LNCaP clone FGC (cell line): Measurements from ENCODE around the gene BMAL1.
"Not testable (repeated sequence)": the region's sequence is repeated elsewhere in the genome, so short reads cannot be mapped to it uniquely, and the experiment has no call there.

Source experiments
- DNase-seq: peaks from one replicate; pipeline ENCODE4 v3.0.0-alpha.2; 2011; ENCODE audit warnings: low read depth
- H3K4me3 ChIP-seq: 2 replicates; pipeline ENCODE4 v1.5.1; 2011; ENCODE audit warnings: mild to moderate bottlenecking, low read depth, low read length, control low read depth
- TF ChIP-seq, protein P1 (sequence below): IDR thresholded peaks from 2 replicates; pipeline ENCODE4 v1.5.1; 2012; ENCODE audit warnings: mild to moderate bottlenecking; ENCODE audit not compliant: control insufficient read depth, insufficient read depth; ENCODE audit errors: extremely low read depth

Gene BMAL1

DNA sequence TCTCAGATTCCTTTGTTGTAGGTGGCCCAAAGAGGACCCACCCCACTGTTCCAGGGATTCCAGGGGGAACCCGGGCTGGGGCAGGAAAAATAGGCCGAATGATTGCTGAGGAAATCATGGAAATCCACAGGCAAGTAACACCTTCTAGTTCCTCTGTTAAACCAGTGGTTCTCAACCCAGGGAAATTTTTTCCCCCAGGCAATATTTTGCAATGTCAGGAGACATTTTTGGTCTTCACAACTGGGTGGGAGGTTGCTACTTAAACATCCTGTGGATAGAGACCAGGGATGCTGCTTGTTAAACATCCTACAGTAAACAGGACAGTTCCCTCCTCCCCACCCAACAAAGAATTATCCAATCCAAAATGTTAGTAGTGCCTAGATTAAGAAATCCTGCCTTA is 100.7 kb downstream of the BMAL1 start:
- DNase-seq = no peak
- TF ChIP-seq, protein P1, sequence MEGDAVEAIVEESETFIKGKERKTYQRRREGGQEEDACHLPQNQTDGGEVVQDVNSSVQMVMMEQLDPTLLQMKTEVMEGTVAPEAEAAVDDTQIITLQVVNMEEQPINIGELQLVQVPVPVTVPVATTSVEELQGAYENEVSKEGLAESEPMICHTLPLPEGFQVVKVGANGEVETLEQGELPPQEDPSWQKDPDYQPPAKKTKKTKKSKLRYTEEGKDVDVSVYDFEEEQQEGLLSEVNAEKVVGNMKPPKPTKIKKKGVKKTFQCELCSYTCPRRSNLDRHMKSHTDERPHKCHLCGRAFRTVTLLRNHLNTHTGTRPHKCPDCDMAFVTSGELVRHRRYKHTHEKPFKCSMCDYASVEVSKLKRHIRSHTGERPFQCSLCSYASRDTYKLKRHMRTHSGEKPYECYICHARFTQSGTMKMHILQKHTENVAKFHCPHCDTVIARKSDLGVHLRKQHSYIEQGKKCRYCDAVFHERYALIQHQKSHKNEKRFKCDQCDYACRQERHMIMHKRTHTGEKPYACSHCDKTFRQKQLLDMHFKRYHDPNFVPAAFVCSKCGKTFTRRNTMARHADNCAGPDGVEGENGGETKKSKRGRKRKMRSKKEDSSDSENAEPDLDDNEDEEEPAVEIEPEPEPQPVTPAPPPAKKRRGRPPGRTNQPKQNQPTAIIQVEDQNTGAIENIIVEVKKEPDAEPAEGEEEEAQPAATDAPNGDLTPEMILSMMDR = no peak
- H3K4me3 ChIP-seq = no peak overlapping the region

DNA sequence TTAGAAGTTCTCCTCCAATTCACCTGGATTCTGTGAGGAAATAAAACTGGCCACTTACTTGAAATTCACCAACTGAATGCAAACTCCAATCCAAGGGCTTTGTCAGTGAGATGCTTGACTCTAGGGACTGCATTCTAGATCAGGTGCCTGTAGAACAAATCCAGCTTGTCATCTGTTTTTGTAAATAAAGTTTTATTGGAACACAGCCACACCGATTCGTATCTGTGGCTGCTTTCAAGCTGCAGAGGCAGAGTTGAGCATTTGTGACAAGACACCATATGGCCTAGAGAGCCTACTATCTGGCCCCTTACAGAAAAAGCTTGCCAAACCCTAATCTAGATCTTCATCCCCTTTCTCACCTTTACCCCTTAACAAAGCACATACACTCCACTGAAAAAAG is 103.1 kb downstream of the BMAL1 start:
- TF ChIP-seq, protein P1 = no peak

DNA sequence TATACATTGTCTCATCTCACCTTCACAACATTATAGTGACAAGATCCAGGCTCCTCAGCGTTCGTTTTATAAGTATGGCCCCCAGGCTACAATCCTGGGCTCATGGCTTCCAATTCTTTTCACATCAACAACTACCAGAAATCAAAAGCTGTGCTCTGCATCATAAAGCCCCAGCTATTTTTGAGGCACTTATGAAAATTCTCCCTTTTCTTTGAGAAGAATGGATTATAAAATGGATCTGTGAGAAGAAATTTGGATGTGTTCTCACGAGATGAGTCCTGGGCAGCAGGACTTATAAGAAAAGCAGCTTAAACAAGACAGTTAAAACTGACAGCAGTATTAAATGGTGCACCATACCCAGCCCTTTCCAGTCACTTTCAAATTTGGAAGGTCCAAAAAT is 105.2 kb downstream of the BMAL1 start:
- TF ChIP-seq, protein P1 = no peak
- no peak for DNase-seq
- no peak overlapping the region for H3K4me3 ChIP-seq

More for the DNA sequence above, 103.1 kb downstream of the BMAL1 start:
- no peak for DNase-seq
- H3K4me3 ChIP-seq = no peak overlapping the region

DNA sequence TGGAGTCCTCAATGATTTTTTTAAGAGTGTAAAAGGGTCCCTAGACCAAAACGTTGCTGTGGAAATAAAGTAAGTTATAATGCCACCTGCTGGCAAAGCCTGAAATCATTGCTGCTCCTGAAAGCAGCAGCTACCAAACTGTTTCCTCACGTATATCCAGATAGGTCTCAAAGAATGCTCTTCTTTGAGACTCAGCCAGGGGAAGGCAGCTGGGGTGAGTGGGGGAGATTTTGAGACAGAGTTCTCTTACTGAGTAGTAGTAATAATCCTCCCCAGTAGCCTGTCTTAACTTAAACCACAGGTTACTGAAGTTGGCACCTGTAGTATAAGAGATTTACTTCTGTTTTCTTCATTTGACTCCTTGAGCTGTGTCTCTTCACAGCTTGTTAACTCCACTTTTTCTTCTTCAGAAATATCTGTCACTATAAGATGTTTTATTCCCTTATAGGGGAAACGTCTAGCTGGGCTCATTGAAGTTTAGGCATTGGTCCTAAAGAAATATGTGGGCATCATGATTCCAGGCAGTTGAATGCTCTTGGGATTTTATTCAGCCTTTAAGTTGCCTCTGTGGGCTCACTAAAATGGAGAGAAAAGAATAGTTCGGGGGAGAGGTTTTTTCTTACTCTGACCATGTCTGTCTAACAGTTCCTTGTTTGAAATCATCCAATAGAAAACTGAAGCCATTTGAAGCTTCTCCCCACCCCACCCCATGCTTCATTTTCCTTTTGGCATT is 107.5 kb downstream of the BMAL1 start:
- no peak overlapping the region for H3K4me3 ChIP-seq
- peak; percentile 3 for DNase-seq
- TF ChIP-seq, protein P1 = peak; percentile 77

DNA sequence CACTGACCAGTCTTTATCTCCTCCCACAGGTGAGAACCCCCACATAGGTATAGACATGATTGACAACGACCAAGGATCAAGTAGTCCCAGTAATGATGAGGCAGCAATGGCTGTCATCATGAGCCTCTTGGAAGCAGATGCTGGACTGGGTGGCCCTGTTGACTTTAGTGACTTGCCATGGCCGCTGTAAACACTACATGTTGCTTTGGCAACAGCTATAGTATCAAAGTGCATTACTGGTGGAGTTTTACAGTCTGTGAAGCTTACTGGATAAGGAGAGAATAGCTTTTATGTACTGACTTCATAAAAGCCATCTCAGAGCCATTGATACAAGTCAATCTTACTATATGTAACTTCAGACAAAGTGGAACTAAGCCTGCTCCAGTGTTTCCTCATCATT is 109.0 kb downstream of the BMAL1 start:
- DNase-seq = no peak
- TF ChIP-seq, protein P1 = no peak
- no peak overlapping the region for H3K4me3 ChIP-seq

DNA sequence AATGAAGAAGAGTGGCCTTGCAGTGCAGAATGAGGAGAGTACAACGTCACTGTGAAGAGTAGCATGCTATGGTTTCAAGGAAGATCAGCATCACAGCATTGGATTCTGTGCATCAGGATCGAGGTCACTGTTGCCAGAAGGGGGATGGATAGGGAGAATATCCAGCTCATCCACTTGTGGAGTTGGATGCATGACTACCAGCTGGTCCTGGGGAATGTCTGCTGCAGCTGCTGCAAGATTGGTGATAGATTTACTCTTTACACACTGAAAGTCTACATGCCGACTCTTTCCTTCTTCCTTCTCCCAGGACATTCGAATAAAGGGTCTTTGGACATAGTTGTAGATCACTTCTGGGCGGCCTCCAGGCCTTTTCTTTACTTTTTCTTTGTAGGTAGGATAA is 111.2 kb downstream of the BMAL1 start:
- TF ChIP-seq, protein P1 = no peak
- H3K4me3 ChIP-seq = no peak overlapping the region
- DNase-seq = no peak

DNA sequence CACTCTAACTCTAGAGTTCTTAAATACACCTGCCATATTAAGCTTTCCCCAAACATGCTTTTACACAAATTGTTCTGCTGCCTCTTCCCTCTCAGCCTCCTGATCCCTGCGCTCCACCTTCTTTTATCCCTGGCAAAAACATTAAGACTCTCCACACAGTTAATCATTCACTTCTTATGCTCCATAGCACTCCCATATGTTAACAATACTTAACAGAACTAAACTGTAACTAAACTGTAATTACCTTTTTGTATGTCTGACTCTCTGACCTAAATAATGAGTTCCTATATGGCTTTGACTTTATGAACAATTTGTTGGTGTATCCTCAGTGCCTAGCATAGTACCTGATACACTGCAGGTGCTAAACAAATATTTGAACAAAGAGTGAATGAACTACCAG is 113.6 kb downstream of the BMAL1 start:
- TF ChIP-seq, protein P1 = no peak
- no peak overlapping the region for H3K4me3 ChIP-seq
- DNase-seq = no peak

DNA sequence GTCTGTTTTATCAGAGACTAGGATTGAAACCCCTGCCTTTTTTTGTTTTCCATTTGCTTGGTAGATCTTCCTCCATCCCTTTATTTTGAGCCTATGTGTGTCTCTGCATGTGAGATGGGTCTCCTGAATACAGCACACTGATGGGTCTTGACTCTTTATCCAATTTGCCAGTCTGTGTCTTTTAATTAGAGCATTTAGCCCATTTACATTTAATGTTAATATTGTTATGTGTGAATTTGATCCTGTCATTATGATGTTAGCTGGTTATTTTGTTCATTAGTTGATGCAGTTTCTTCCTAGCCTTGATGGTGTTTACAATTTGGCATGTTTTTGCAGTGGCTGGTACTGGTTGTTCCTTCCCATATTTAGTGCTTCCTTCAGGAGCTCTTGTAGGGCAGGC is 120.7 kb downstream of the BMAL1 start:
- not testable (repeated sequence) for H3K4me3 ChIP-seq, DNase-seq
